ENCODE measurements around the gene DISP1. TPM values are rescaled to one million over a fixed set of nuclear protein-coding genes. Genes with fewer than 3 reads are reported as not detected.

DISP1 gene
- polyA plus RNA-seq, 4 donors: 2.3 to 7.5 (median 3.3) TPM

DNA sequence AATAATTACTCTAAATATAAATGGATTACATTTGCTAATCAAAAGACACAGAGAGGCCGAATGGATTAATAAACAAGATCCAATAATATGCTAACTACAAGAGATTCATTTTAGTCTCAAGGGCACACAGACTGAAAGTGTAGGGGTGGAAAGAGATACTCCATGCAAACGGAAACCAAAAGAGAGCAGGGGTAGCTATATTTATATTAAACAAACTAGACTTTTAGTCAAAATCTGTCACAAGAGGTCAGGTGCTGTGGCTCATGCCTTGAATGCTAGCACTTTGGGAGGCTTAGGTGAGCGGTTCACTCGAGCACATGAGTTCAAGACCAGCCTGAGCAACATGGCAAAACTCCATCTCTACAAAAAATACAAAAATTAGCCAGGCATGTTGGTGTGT is 33.6 kb upstream of the DISP1 start:
- no peak for FAIRE-seq
- Histone ChIP-seq H3K4me3 (ENCODE audit: low read depth in 1 of 3, low read length in 3 of 3) (no peak overlapping the region), H3K27me3 (ENCODE audit: control insufficient read depth in 3 of 3, insufficient read depth in 3 of 3, low read length in 3 of 3) (no peaks in the 10 kb centered on the region), H3K36me3 (ENCODE audit: control insufficient read depth in 3 of 3, insufficient read depth in 2 of 3, low read depth in 1 of 3, low read length in 3 of 3) (no peaks in the 10 kb centered on the region), H3K9me3 (ENCODE audit: control insufficient read depth in 2 of 2, insufficient read depth in 1 of 2, low read depth in 1 of 2, low read length in 1 of 2) (peaks cover 0 to 3% of the 10 kb centered on the region in 2 donors), H3K4me1 (ENCODE audit: control insufficient read depth in 3 of 3, insufficient read depth in 2 of 3, low read depth in 1 of 3, low read length in 2 of 3) (no peaks in the 10 kb centered on the region), H3K27ac (ENCODE audit: low read depth in 1 of 3, low read length in 2 of 3) (no peak overlapping the region)
- WGBS, 3 donors: 58 to 75% (median 66%) methylated on average over 4 of the region's 4 CpGs
- no peak for DNase-seq

DNA sequence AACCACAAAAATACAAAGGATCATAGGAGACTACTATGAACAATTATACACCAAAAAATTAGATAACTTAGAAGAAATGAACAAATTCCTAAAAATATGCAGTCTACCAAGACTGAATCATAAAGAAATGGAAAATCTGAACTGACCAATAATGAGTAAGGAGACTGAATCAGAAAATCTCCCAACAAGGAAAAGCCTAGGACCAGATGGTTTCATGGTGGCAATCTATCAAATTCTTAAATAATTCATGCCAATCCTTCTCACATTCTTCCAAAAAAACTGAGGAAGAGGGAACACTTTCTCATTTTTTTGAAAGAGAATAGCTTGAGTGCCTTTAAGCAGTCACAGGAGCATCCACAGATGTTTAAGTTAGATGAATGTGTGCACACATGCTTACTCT is 31.8 kb upstream of the DISP1 start:
- FAIRE-seq: no peak

DNA sequence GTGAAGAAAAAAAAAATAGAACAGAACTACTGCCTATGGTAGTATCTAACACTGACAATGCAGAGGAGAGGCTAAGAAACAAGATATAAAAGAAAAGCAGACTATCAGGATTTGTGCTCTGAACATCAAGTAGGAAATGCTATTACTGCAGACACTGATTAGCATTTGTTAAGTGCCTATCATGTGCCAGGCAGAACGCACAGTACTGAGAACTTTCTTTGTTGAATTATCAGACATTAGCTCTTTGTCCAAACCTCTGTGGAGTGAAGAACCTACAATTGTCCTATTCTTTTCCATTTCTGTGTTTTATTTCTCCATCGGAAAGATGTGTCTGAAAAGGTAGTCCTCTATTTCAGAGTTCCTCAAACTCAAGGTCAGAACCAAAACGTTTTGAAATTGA is 30.5 kb upstream of the DISP1 start:
- DNase-seq: no peak
- no peak for FAIRE-seq
- H3K36me3 ChIP-seq (ENCODE audit: control insufficient read depth in 3 of 3, insufficient read depth in 2 of 3, low read depth in 1 of 3, low read length in 3 of 3): no peaks in the 10 kb centered on the region
- 42 to 50% (median 45%) methylated on average over 3 of the region's 3 CpGs for WGBS, 3 donors
- no peak overlapping the region for H3K27ac ChIP-seq (ENCODE audit: low read depth in 1 of 3, low read length in 2 of 3)
- H3K4me3 ChIP-seq (ENCODE audit: low read depth in 1 of 3, low read length in 3 of 3): no peak overlapping the region
- H3K27me3 ChIP-seq (ENCODE audit: control insufficient read depth in 3 of 3, insufficient read depth in 3 of 3, low read length in 3 of 3): no peaks in the 10 kb centered on the region
- H3K4me1 ChIP-seq (ENCODE audit: control insufficient read depth in 3 of 3, insufficient read depth in 2 of 3, low read depth in 1 of 3, low read length in 2 of 3): no peaks in the 10 kb centered on the region
- H3K9me3 ChIP-seq (ENCODE audit: control insufficient read depth in 2 of 2, insufficient read depth in 1 of 2, low read depth in 1 of 2, low read length in 1 of 2): peaks cover 0 to 3% of the 10 kb centered on the region in 2 donors

More for the DNA sequence above, 31.8 kb upstream of the DISP1 start:
- Histone ChIP-seq H3K9me3 (ENCODE audit: control insufficient read depth in 2 of 2, insufficient read depth in 1 of 2, low read depth in 1 of 2, low read length in 1 of 2) (peaks cover 0 to 3% of the 10 kb centered on the region in 2 donors), H3K36me3 (ENCODE audit: control insufficient read depth in 3 of 3, insufficient read depth in 2 of 3, low read depth in 1 of 3, low read length in 3 of 3) (no peaks in the 10 kb centered on the region), H3K27ac (ENCODE audit: low read depth in 1 of 3, low read length in 2 of 3) (no peak overlapping the region), H3K4me3 (ENCODE audit: low read depth in 1 of 3, low read length in 3 of 3) (no peak overlapping the region), H3K27me3 (ENCODE audit: control insufficient read depth in 3 of 3, insufficient read depth in 3 of 3, low read length in 3 of 3) (no peaks in the 10 kb centered on the region), H3K4me1 (ENCODE audit: control insufficient read depth in 3 of 3, insufficient read depth in 2 of 3, low read depth in 1 of 3, low read length in 2 of 3) (no peaks in the 10 kb centered on the region)
- no peak for DNase-seq

DNA sequence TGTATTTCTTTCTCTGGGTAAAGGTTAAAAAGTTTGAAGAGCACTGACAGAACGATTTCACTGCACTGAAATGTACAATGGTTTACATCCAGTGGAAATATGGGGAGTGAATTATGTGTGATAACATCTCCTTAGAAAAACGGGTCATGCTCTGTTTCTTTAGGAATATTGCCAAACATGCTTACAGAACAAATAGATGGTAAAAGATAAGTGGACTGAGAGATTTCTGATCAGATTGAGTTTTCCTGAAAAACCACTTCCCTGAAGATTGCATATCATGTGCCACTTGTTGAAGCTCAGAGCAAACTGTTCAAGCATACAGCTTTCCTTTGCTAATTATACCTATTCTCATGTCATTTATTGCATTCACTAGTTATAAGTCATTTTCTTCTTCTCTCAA is 29.9 kb upstream of the DISP1 start:
- no peak for DNase-seq
- no peak overlapping the region for H3K27ac ChIP-seq (ENCODE audit: low read depth in 1 of 3, low read length in 2 of 3)
- FAIRE-seq: no peak
- H3K9me3 ChIP-seq (ENCODE audit: control insufficient read depth in 2 of 2, insufficient read depth in 1 of 2, low read depth in 1 of 2, low read length in 1 of 2): peaks cover 0 to 3% of the 10 kb centered on the region in 2 donors
- H3K36me3 ChIP-seq (ENCODE audit: control insufficient read depth in 3 of 3, insufficient read depth in 2 of 3, low read depth in 1 of 3, low read length in 3 of 3): no peaks in the 10 kb centered on the region
- no peaks in the 10 kb centered on the region for H3K27me3 ChIP-seq (ENCODE audit: control insufficient read depth in 3 of 3, insufficient read depth in 3 of 3, low read length in 3 of 3)
- 3 to 8% (median 8%) methylated on average over 2 of the region's 2 CpGs for WGBS, 3 donors
- no peaks in the 10 kb centered on the region for H3K4me1 ChIP-seq (ENCODE audit: control insufficient read depth in 3 of 3, insufficient read depth in 2 of 3, low read depth in 1 of 3, low read length in 2 of 3)
- H3K4me3 ChIP-seq (ENCODE audit: low read depth in 1 of 3, low read length in 3 of 3): no peak overlapping the region

DNA sequence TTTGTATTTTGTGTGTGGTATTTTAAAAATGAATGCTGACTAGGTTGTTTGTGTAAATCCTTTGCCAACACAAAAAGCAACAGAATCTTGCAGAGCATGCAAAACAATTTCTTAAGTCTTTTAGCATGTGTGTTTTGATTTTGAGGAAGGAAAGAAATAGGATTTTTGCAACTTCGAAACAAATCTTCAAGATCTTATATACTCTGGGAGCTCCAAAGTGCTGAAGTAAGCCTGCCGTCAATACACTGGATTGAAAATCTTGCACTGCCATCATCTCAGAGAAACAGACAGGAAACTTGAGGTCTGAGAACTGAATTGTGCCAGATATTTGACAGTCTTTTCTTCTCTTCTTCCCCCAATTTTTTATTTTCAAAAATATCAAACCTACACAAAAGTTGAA is 29.3 kb upstream of the DISP1 start:
- no peaks in the 10 kb centered on the region for H3K4me1 ChIP-seq (ENCODE audit: control insufficient read depth in 3 of 3, insufficient read depth in 2 of 3, low read depth in 1 of 3, low read length in 2 of 3)
- H3K27ac ChIP-seq (ENCODE audit: low read depth in 1 of 3, low read length in 2 of 3): no peak overlapping the region
- FAIRE-seq (no peak), DNase-seq (no peak)
- H3K36me3 ChIP-seq (ENCODE audit: control insufficient read depth in 3 of 3, insufficient read depth in 2 of 3, low read depth in 1 of 3, low read length in 3 of 3): no peaks in the 10 kb centered on the region
- H3K9me3 ChIP-seq (ENCODE audit: control insufficient read depth in 2 of 2, insufficient read depth in 1 of 2, low read depth in 1 of 2, low read length in 1 of 2): peaks cover 0 to 3% of the 10 kb centered on the region in 2 donors
- no peak overlapping the region for H3K4me3 ChIP-seq (ENCODE audit: low read depth in 1 of 3, low read length in 3 of 3)
- 68 to 84% (median 73%) methylated on average over 2 of the region's 2 CpGs for WGBS, 3 donors
- no peaks in the 10 kb centered on the region for H3K27me3 ChIP-seq (ENCODE audit: control insufficient read depth in 3 of 3, insufficient read depth in 3 of 3, low read length in 3 of 3)

DNA sequence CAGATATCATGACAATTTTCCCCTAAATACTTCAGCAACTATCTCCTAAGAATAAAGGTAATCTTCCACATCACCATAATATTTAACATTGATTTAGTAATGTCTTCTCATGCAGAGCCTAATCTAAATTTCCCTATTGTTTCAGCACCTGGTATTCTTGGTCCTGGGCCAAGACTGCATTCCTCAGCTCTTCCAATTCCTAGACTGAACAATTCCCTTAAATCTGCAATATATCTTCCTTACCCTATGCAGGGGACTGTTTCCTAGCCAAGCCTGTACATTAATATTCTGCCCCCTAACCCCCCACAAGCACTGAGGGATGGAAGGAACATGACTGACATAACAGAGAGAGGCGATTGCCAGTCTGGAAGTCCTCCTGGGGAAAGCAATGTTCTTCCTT is 28.7 kb upstream of the DISP1 start:
- DNase-seq: no peak

DNA sequence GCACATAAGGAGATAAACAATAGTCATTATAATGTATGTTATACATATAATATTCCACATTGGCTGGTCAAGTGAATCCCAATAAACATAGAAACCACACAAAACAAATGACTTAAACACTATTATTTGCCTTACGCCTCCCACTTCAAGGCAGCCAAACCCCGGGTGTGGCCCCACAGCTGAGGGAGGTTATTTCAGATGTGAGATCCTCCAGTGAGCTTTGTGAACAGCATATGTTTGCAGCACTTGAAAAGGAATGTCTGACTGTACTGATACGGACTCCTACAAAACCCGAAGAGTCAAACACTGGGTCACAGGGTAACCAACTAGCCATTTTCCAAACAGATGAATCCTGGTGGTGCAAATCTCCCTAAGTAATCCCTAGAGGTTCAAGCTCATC is 27.1 kb upstream of the DISP1 start:
- no peaks in the 10 kb centered on the region for H3K36me3 ChIP-seq (ENCODE audit: control insufficient read depth in 3 of 3, insufficient read depth in 2 of 3, low read depth in 1 of 3, low read length in 3 of 3)
- no peak overlapping the region for H3K4me3 ChIP-seq (ENCODE audit: low read depth in 1 of 3, low read length in 3 of 3)
- H3K27ac ChIP-seq (ENCODE audit: low read depth in 1 of 3, low read length in 2 of 3): no peak overlapping the region
- 70 to 75% (median 72%) methylated on average over 4 of the region's 4 CpGs for WGBS, 3 donors
- no peak for DNase-seq
- no peaks in the 10 kb centered on the region for H3K9me3 ChIP-seq (ENCODE audit: control insufficient read depth in 2 of 2, insufficient read depth in 1 of 2, low read depth in 1 of 2, low read length in 1 of 2)
- FAIRE-seq: no peak
- H3K4me1 ChIP-seq (ENCODE audit: control insufficient read depth in 3 of 3, insufficient read depth in 2 of 3, low read depth in 1 of 3, low read length in 2 of 3): no peaks in the 10 kb centered on the region
- no peaks in the 10 kb centered on the region for H3K27me3 ChIP-seq (ENCODE audit: control insufficient read depth in 3 of 3, insufficient read depth in 3 of 3, low read length in 3 of 3)

More for the DNA sequence above, 28.7 kb upstream of the DISP1 start:
- FAIRE-seq: no peak
- Histone ChIP-seq H3K4me3 (ENCODE audit: low read depth in 1 of 3, low read length in 3 of 3) (no peak overlapping the region), H3K27ac (ENCODE audit: low read depth in 1 of 3, low read length in 2 of 3) (no peak overlapping the region), H3K4me1 (ENCODE audit: control insufficient read depth in 3 of 3, insufficient read depth in 2 of 3, low read depth in 1 of 3, low read length in 2 of 3) (no peaks in the 10 kb centered on the region), H3K36me3 (ENCODE audit: control insufficient read depth in 3 of 3, insufficient read depth in 2 of 3, low read depth in 1 of 3, low read length in 3 of 3) (no peaks in the 10 kb centered on the region), H3K27me3 (ENCODE audit: control insufficient read depth in 3 of 3, insufficient read depth in 3 of 3, low read length in 3 of 3) (no peaks in the 10 kb centered on the region), H3K9me3 (ENCODE audit: control insufficient read depth in 2 of 2, insufficient read depth in 1 of 2, low read depth in 1 of 2, low read length in 1 of 2) (peaks cover 0 to 3% of the 10 kb centered on the region in 2 donors)
- WGBS, 3 donors: 54 to 67% (median 59%) methylated on average over 1 of the region's 1 CpG

DNA sequence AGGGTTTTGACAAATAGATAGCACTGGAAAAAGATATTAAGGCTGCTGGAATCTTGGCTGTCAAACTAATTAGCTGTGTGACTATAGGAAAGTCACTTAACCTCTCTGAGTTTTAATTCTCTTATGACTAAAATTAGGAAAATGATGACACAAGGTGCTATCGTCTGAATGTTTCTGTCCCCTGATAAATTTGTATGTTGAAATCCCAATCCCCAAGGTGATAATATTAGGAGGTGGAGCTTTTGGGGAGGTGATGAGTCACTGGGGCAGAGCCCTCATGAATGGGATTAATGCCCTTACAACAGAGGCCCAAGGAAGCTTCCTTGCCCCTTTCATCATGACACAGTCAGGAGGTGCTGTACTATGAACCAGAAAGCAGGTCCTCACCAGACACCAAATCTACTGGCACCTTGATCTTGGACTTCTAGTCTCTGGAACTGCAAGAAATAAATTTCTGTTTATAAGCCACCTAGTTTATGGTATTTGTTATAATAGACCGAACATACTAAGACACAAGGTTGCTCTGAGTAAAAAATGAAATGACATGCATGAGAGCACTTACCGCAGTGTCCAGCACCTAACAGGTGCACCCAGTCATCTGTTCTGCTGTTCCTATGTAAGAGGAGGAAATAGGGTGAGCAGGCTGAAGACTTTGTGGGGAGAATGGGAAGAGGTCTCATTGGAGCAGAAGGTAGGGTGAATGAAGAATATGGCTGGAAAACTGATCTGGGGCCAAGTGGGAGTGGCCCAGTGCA is 26.3 kb upstream of the DISP1 start:
- no peak for FAIRE-seq
- WGBS, 3 donors: 74 to 79% (median 77%) methylated on average over 3 of the region's 3 CpGs

DNA sequence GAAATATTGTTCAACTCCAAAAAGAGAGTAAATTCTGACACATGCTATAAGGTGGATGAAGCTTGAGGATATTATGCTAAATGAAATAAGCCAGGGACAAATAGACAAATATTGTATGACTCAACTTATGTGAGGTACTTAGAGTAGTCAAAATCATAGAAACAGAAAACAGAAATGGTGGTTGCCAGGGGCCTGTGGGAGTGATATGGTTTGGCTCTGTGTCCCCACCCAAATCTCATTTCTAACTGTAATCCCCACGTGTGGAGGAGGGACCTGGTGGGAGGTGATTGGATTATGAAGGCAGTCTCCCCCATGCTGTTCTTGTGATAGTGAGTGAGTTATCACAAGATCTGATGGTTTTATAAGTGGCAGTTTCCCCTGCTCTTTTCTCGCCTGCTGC is 24.7 kb upstream of the DISP1 start:
- Histone ChIP-seq H3K4me3 (ENCODE audit: low read depth in 1 of 3, low read length in 3 of 3) (no peak overlapping the region), H3K36me3 (ENCODE audit: control insufficient read depth in 3 of 3, insufficient read depth in 2 of 3, low read depth in 1 of 3, low read length in 3 of 3) (no peaks in the 10 kb centered on the region), H3K27me3 (ENCODE audit: control insufficient read depth in 3 of 3, insufficient read depth in 3 of 3, low read length in 3 of 3) (no peaks in the 10 kb centered on the region), H3K27ac (ENCODE audit: low read depth in 1 of 3, low read length in 2 of 3) (no peak overlapping the region), H3K9me3 (ENCODE audit: control insufficient read depth in 2 of 2, insufficient read depth in 1 of 2, low read depth in 1 of 2, low read length in 1 of 2) (no peaks in the 10 kb centered on the region), H3K4me1 (ENCODE audit: control insufficient read depth in 3 of 3, insufficient read depth in 2 of 3, low read depth in 1 of 3, low read length in 2 of 3) (peaks cover 0 to 3% (median 0%) of the 10 kb centered on the region in 3 donors)
- WGBS, 3 donors: 74 to 79% (median 75%) methylated on average over 2 of the region's 2 CpGs
- FAIRE-seq (no peak), DNase-seq (no peak)

More for the DNA sequence above, 26.3 kb upstream of the DISP1 start:
- Histone ChIP-seq H3K36me3 (ENCODE audit: control insufficient read depth in 3 of 3, insufficient read depth in 2 of 3, low read depth in 1 of 3, low read length in 3 of 3) (no peaks in the 10 kb centered on the region), H3K27me3 (ENCODE audit: control insufficient read depth in 3 of 3, insufficient read depth in 3 of 3, low read length in 3 of 3) (no peaks in the 10 kb centered on the region), H3K4me3 (ENCODE audit: low read depth in 1 of 3, low read length in 3 of 3) (no peak overlapping the region), H3K4me1 (ENCODE audit: control insufficient read depth in 3 of 3, insufficient read depth in 2 of 3, low read depth in 1 of 3, low read length in 2 of 3) (no peaks in the 10 kb centered on the region), H3K27ac (ENCODE audit: low read depth in 1 of 3, low read length in 2 of 3) (no peak overlapping the region), H3K9me3 (ENCODE audit: control insufficient read depth in 2 of 2, insufficient read depth in 1 of 2, low read depth in 1 of 2, low read length in 1 of 2) (no peaks in the 10 kb centered on the region)
- no peak for DNase-seq
